Colonic mucosa (tissue), 4 donors: ENCODE results near the gene KRT73. TPM values are rescaled to one million over a fixed set of nuclear protein-coding genes. Genes with fewer than 3 reads are reported as not detected.

ENCODE experiments used
- DNase-seq: peaks from one replicate; pipeline ENCODE4 v3.0.0-alpha.2; 2020
- H3K27ac ChIP-seq: fragments of 200-600 bp; one replicate; pipeline ENCODE4 v1.8.0; 2021
- H3K27me3 ChIP-seq: fragments of 200-600 bp; one replicate; pipeline ENCODE4 v1.8.0; 2021
- H3K36me3 ChIP-seq: fragments of 200-600 bp; one replicate; pipeline ENCODE4 v1.8.0; 2021
- H3K4me1 ChIP-seq: fragments of 200-600 bp; one replicate; pipeline ENCODE4 v1.8.0; 2021; ENCODE audit warnings: mild to moderate bottlenecking
- H3K4me3 ChIP-seq: fragments of 200-600 bp; one replicate; pipeline ENCODE4 v1.8.0; 2021
- H3K9ac ChIP-seq, 2 donors: one replicate each; pipeline ENCODE4 v1.7.0; 2013; ENCODE audit warnings: control low read depth in 2 of 2, low read depth in 2 of 2, low read length in 2 of 2
- H3K9me3 ChIP-seq: fragments of 200-600 bp; one replicate; pipeline ENCODE4 v1.8.0; 2021
- CTCF ChIP-seq: fragments of 200-600 bp; IDR thresholded peaks from one replicate; pipeline ENCODE4 v1.8.0; 2022; ENCODE audit warnings: antibody characterized with exemption, mild to moderate bottlenecking
- intact Hi-C: fragments of 100-400 bp; cut with DNase I; formaldehyde crosslinking; loops from one replicate; pipeline ENCODE4 v1.14.1; 2022
- total RNA-seq, 2 donors: library from RNA; stranded (reverse); fragmentation: NEBNext Ultra II Directional in 1 of 2; extraction: Animal tissue kit (Norgen Biotek cat#: 25700) in 1 of 2; gene quantifications; one replicate each; pipeline ENCODE4 v1.2.1, GENCODE V29; 2021
- donor health status: healthy.
- donor health status: DM: no; HTN: no; CAD: no.
- donor health status: DM: no; HTN: no; CAD: no.

Gene KRT73
- total RNA-seq, 2 donors from 2014 or later = not detected

DNA sequence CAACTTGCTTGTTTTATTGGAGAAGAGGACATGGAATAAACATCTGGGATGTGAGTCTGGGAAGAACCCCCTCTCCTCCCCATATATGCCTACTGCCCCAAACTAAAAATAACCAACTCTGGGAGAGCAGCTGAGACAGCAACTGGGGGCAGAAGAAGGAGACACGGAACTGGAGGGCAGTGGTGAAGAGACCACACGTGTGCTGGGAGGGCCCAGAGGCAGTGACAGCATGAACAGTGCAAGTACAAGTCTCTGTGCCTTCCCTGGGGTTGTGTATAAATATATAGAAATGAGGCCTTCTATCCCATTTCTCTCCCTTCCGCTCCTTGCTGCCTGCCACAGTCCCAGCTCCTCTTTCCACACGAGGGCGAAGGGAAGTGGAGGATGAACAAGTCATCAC, 4.0 kb upstream of the KRT73 start:
- H3K9ac ChIP-seq = no peak overlapping the region
- no peaks in the 10 kb centered on the region for H3K4me1 ChIP-seq
- no peaks in the 10 kb centered on the region for H3K36me3 ChIP-seq
- no peaks in the 10 kb centered on the region for H3K9me3 ChIP-seq
- intact Hi-C loops = no loop called here
- H3K4me3 ChIP-seq = no peak overlapping the region
- H3K27ac ChIP-seq = no peak overlapping the region
- DNase-seq = no peak
- no peaks in the 10 kb centered on the region for H3K27me3 ChIP-seq
- TF ChIP-seq CTCF = no peak

GRCh38 chr12:52618866-52619265, 507 bp upstream of the KRT73 start:
- TF ChIP-seq CTCF = no peak
- H3K9me3 ChIP-seq = no peaks in the 10 kb centered on the region
- H3K9ac ChIP-seq = no peak overlapping the region
- H3K4me1 ChIP-seq = no peaks in the 10 kb centered on the region
- intact Hi-C loops = no loop called here
- no peaks in the 10 kb centered on the region for H3K27me3 ChIP-seq
- H3K36me3 ChIP-seq = no peaks in the 10 kb centered on the region
- H3K27ac ChIP-seq = no peak overlapping the region
- peak; percentile 8 for DNase-seq
- no peak overlapping the region for H3K4me3 ChIP-seq

- no peak for TF ChIP-seq CTCF
- Histone ChIP-seq H3K27me3 (no peaks in the 10 kb centered on the region), H3K4me3 (no peak overlapping the region), H3K9ac (no peak overlapping the region), H3K36me3 (no peaks in the 10 kb centered on the region), H3K4me1 (no peaks in the 10 kb centered on the region), H3K27ac (no peak overlapping the region), H3K9me3 (no peaks in the 10 kb centered on the region)
- DNase-seq = no peak
- intact Hi-C loops = no loop called here
Measured at GRCh38 chr12:52617403-52617785, 965 bp downstream of the KRT73 start.

GRCh38 chr12:52616680-52617402, 1.5 kb downstream of the KRT73 start:
- no peak for TF ChIP-seq CTCF
- Histone ChIP-seq H3K27ac (no peak overlapping the region), H3K9me3 (no peaks in the 10 kb centered on the region), H3K4me1 (no peaks in the 10 kb centered on the region), H3K27me3 (no peaks in the 10 kb centered on the region), H3K36me3 (no peaks in the 10 kb centered on the region), H3K9ac (no peak overlapping the region), H3K4me3 (no peak overlapping the region)
- DNase-seq = no peak
- intact Hi-C loops = no loop called here

- Histone ChIP-seq H3K27ac (no peak overlapping the region), H3K4me3 (no peak overlapping the region), H3K4me1 (no peaks in the 10 kb centered on the region), H3K27me3 (no peaks in the 10 kb centered on the region), H3K9ac (no peak overlapping the region), H3K9me3 (no peaks in the 10 kb centered on the region), H3K36me3 (no peaks in the 10 kb centered on the region)
- TF ChIP-seq CTCF = no peak
- intact Hi-C loops = no loop called here
- DNase-seq = peak; percentile 13
Measured at GRCh38 chr12:52615912-52616311, 2.4 kb downstream of the KRT73 start.
